Fibroblast of skin of abdomen (primary cell): Measurements from ENCODE around the gene CHST15.
"Not testable (repeated sequence)": the region's sequence is repeated elsewhere in the genome, so short reads cannot be mapped to it uniquely, and the experiment has no call there.

ENCODE experiments used
- DNase-seq: peaks from one replicate; pipeline ENCODE4 v3.0.0-alpha.2; 2013

Gene CHST15

GRCh38 chr10:124097883-124098282 is 4.5 kb upstream of the CHST15 start:
- DNase-seq, result no peak

- no peak for DNase-seq
Observed at GRCh38 chr10:124096494-124096893, 3.1 kb upstream of the CHST15 start.

GRCh38 chr10:124095801-124096200 is 2.4 kb upstream of the CHST15 start:
- not testable (repeated sequence) for DNase-seq

- DNase-seq, result no peak
Observed at GRCh38 chr10:124095096-124095495, 1.7 kb upstream of the CHST15 start.

GRCh38 chr10:124094419-124094785 is 1.0 kb upstream of the CHST15 start:
- no peak for DNase-seq

GRCh38 chr10:124093774-124094418 is 498 bp upstream of the CHST15 start:
- not testable (repeated sequence) for DNase-seq

- no peak for DNase-seq
Observed at GRCh38 chr10:124092250-124092859, 1.0 kb downstream of the CHST15 start.

- DNase-seq, result no peak
Observed at GRCh38 chr10:124091646-124092249, 1.6 kb downstream of the CHST15 start.

- no peak for DNase-seq
Observed at GRCh38 chr10:124090601-124091209, 2.7 kb downstream of the CHST15 start.

GRCh38 chr10:124089859-124090258 is 3.5 kb downstream of the CHST15 start:
- DNase-seq, result no peak

GRCh38 chr10:124088915-124089314 is 4.5 kb downstream of the CHST15 start:
- DNase-seq, result no peak

- no peak for DNase-seq
Observed at GRCh38 chr10:124087672-124088634, 5.4 kb downstream of the CHST15 start.

- DNase-seq, result no peak
Observed at GRCh38 chr10:124086787-124087671, 6.4 kb downstream of the CHST15 start.

GRCh38 chr10:124086097-124086710 is 7.2 kb downstream of the CHST15 start:
- DNase-seq, result no peak

- DNase-seq, result no peak
Observed at GRCh38 chr10:124085680-124086079, 7.7 kb downstream of the CHST15 start.

GRCh38 chr10:124084708-124085107 is 8.7 kb downstream of the CHST15 start:
- no peak for DNase-seq

- no peak for DNase-seq
Observed at GRCh38 chr10:124083740-124084397, 9.5 kb downstream of the CHST15 start.

GRCh38 chr10:124083047-124083739 is 10.2 kb downstream of the CHST15 start:
- no peak for DNase-seq

- no peak for DNase-seq
Observed at GRCh38 chr10:124082555-124082954, 10.8 kb downstream of the CHST15 start.
